GM21515 (cell line): ENCODE results near the gene POM121C.
"Not testable (repeated sequence)": the region's sequence is repeated elsewhere in the genome, so short reads cannot be mapped to it uniquely, and the experiment has no call there.

Experiments
- ATAC-seq: cut with Tn5 transposase; IDR thresholded peaks from one replicate; pipeline ENCODE4 v1.9.1; 2021; ENCODE audit not compliant: unreplicated experiment

Gene POM121C

GRCh38 chr7:75397865-75398264 is 88.2 kb downstream of the POM121C start:
- not testable (repeated sequence) for ATAC-seq

- not testable (repeated sequence) for ATAC-seq
Observed at GRCh38 chr7:75395329-75395728, 90.8 kb downstream of the POM121C start, which contains the start of gene TRIM73. Gene TRIM73, plus strand, starts transcription at chr7:75395629. Its CDS starts 3,305 bp downstream, at chr7:75398934.

GRCh38 chr7:75393194-75393593 is 92.9 kb downstream of the POM121C start:
- not testable (repeated sequence) for ATAC-seq

GRCh38 chr7:75374519-75375317 is 111.4 kb downstream of the POM121C start:
- ATAC-seq, result not testable (repeated sequence)

- ATAC-seq, result not testable (repeated sequence)
Observed at GRCh38 chr7:75374144-75374518, 112.0 kb downstream of the POM121C start.

- not testable (repeated sequence) for ATAC-seq
Observed at GRCh38 chr7:75367313-75367712, 118.8 kb downstream of the POM121C start.
